IPS-NIHi11 (cell line): Measurements from ENCODE around the gene BTBD7.
A peak's percentile ranks its signal among the peaks of the same experiment; 100 is the strongest.
"Not testable (repeated sequence)": the region's sequence is repeated elsewhere in the genome, so short reads cannot be mapped to it uniquely, and the experiment has no call there.

ENCODE experiments used
- DNase-seq: peaks from one replicate; pipeline ENCODE4 v3.0.0; 2012; ENCODE audit warnings: mixed read lengths, low spot score

Gene BTBD7, protein sequence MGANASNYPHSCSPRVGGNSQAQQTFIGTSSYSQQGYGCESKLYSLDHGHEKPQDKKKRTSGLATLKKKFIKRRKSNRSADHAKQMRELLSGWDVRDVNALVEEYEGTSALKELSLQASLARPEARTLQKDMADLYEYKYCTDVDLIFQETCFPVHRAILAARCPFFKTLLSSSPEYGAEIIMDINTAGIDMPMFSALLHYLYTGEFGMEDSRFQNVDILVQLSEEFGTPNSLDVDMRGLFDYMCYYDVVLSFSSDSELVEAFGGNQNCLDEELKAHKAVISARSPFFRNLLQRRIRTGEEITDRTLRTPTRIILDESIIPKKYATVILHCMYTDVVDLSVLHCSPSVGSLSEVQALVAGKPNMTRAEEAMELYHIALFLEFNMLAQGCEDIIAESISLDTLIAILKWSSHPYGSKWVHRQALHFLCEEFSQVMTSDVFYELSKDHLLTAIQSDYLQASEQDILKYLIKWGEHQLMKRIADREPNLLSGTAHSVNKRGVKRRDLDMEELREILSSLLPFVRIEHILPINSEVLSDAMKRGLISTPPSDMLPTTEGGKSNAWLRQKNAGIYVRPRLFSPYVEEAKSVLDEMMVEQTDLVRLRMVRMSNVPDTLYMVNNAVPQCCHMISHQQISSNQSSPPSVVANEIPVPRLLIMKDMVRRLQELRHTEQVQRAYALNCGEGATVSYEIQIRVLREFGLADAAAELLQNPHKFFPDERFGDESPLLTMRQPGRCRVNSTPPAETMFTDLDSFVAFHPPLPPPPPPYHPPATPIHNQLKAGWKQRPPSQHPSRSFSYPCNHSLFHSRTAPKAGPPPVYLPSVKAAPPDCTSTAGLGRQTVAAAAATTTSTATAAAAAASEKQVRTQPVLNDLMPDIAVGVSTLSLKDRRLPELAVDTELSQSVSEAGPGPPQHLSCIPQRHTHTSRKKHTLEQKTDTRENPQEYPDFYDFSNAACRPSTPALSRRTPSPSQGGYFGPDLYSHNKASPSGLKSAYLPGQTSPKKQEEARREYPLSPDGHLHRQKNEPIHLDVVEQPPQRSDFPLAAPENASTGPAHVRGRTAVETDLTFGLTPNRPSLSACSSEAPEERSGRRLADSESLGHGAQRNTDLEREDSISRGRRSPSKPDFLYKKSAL

DNA sequence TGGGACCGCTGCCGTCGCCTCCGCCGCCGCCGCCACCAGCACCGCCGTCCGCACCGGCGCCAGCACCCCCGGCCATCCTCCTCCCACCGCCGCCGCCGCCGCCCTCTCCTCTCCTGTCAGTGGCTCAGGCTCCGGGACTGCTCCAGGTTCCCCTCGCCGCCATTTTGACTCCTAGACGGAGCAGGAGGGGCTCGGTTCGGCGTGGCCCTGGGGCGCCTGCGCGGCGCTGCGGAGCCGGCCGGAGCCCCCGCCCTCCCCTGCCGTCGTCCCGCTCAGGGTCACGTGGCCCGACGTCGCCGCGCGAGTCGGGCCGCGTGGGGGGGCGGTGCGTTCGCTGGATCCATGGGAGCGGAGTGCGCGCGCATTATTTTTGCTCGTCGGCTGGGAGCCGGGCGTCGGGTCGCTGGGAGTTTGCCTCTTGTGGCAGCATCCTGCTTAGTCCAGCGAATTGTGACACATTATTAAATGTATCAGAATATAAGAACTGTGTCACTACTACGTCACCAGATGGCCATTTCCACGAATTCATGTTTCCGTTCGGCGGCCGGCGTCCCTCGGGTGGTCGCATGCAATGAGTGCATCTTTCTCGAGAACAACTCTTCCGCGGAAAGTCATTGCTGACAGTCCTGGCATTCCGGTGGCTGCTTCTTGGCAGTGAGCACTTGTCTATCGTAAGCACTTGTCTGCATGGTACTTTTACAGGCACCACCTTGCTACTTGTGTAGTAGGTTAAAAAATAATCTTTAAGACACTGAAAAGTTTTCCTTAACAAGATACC lies at the start of gene BTBD7:
Gene BTBD7 (minus strand): TSS at position 184 of the 778 bp plus-strand sequence. CDS start 36,985 bp downstream, outside the sequence.
- peak; percentile 97 for DNase-seq

DNA sequence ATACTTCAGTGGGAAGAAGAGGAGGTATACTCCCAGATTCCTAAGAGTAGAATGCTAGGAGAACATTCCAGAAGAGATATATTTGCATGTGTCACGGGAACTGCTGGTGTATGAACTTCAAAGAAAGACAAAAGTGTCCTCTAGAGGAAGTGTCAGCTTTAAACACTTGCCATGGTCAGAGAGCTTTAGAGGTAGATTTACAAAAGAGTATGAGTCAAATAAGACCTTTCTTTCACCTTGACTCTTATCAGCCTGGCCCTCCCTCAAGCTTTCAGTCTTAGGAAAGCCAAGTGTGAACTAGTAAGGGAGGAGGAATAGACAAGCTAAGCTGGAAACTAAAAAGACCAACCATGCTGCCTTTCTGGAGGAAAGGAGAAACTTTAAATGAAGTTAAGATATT lies 48.8 kb upstream of the BTBD7 start:
- DNase-seq = no peak

DNA sequence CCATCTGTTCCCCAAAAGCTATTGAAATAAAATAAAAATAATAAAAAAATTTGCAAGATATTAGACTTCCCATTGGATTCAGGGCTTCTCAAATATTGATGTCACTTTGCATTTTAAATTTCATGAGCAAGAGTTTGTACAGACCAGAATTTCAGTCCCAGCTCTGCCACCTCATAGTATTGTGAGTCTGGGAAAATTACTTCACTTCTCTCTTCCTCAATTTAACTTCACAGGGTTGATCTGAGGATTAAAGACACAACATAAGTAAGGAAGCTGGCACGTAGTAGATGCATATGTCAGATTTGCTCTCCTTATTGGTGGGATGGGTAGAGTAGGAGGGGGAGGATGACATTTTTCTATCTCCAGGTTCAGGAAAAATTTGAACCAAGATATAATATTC lies 47.0 kb upstream of the BTBD7 start:
- DNase-seq = no peak

DNA sequence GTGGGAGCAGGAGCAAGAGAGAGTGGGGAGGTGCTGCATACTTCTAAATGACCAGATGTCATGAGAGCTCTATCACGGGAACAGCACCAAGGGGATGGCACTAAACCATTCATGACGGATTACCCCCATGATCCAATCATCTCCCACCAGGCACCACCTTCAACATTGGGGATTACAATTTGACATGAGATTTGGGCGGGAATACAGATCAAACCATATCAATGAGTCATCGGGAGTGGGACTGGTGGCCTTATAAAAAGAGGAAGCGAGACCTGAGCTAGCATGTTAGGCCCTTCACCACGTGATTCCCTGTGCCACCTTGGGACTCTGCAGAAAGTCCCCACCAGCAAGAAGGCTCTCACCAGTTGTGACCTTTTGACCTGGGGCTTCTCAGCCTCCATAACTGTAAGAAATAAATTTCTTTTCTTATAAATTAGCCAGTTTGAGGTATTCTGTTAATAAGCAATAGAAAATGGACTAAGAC lies 42.9 kb upstream of the BTBD7 start:
- no peak for DNase-seq

DNA sequence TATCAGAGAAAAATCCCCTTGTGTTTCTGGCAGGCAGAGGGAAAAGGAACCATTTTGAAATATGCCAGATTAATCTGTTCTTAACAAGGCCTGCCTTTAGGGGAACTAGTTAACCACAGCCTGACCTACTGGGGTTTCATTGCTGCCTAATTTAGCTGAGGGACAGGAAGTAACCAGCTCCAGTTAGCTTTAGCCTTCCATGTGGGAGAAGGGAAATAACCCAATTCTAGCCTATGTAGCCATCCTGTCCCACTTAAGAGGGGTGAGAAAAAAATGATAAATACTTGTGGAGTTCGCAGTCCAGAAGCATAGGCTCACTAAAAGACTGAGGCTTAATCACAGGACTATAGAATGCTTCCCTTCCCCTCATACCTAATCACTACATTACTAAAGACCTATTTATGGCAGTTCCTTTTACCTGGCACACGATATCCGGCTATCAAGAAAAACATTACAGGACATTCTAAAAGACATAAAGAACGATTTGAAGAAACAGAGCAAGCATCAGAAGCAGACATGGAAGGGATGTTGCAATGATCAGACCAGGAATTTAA lies 37.0 kb upstream of the BTBD7 start:
- no peak for DNase-seq

DNA sequence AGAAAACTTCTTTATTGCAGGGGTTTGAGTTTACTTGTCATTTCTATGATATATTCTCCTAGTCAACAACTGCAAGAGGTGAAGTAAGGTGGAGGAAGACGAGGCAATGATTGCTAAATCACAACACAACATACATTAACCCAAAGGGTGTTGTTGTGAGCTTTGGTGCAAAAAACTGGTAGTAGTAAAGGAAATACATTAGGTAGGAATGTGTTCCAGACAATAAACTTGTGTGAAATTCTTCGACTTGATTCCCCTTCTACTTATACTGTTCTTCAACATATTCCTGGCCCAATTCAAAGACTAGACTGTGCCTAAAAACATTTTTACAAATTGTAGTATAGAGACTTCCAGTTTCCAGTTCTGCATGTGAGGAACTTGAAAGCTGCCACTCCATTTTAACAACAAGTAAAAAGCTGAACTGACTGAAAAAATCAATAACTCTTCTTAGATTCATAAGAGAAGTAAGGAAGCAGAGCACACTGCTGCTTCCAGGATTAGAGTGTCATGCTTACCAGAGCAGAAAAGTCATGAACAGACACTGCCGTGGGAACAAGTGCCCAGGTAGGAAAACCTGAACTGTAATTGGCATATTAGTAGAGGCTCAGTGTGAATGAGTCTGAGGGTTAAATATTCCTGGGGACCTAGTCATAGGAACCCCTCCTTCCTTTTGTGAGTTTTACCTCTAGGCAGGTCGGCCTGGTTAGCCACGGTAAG lies 36.3 kb upstream of the BTBD7 start:
- DNase-seq = no peak

DNA sequence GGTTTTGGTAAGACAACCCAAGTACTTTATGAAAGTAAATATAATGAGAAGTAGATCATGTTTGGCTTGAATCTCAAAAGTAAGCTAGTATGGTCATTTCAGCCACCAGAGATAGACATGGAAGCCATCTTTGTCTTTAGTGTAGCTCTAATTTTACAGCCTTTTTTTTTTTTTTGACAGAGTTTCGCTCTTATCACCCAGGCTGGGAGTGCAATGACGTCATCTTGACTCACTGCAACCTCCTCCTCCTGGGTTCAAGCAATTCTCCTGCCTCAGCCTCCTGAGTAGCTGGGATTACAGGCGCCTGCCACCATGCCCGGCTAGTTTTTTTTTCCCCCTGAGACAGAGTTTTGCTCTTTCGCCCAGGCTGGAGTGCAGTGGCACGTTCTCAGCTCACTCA lies 22.0 kb upstream of the BTBD7 start:
- not testable (repeated sequence) for DNase-seq

DNA sequence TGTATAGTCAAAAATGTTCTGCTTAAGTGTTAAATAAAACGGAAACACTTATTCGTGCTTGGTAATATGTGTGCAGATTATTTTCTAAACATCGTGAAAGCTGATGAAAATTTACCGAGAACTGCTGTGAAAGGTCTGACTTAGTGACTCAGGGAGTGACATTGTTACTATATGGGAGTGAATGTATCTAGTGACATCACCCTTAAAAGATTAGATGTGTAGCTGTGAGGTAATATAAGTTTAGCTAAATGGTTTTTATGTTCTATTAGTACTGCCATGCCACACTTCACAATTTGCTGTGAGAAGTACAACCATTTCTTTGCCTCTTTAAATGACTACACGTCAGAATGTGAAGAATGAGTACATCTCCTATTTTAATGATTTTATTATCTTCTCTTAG lies 15.5 kb upstream of the BTBD7 start:
- DNase-seq = no peak

DNA sequence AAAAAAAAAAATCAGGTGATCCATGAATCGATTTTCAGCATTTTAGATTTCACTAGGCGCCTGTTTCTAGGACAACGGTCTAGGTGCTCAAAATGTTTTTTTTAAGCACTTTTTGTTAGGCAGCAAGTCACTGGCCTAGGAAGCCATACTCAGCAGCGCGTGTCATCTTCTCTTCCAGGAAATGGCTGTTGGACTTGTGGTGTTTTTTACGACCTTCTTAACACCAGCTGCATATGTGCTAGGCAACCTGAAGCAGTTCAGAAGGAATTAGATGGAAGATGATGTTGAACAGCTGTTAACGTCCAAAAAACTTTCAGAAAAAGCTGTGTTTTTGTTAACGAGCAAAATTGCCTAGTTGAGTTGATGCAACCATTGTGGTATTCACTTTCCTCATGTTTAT lies 15.0 kb upstream of the BTBD7 start:
- DNase-seq = no peak

DNA sequence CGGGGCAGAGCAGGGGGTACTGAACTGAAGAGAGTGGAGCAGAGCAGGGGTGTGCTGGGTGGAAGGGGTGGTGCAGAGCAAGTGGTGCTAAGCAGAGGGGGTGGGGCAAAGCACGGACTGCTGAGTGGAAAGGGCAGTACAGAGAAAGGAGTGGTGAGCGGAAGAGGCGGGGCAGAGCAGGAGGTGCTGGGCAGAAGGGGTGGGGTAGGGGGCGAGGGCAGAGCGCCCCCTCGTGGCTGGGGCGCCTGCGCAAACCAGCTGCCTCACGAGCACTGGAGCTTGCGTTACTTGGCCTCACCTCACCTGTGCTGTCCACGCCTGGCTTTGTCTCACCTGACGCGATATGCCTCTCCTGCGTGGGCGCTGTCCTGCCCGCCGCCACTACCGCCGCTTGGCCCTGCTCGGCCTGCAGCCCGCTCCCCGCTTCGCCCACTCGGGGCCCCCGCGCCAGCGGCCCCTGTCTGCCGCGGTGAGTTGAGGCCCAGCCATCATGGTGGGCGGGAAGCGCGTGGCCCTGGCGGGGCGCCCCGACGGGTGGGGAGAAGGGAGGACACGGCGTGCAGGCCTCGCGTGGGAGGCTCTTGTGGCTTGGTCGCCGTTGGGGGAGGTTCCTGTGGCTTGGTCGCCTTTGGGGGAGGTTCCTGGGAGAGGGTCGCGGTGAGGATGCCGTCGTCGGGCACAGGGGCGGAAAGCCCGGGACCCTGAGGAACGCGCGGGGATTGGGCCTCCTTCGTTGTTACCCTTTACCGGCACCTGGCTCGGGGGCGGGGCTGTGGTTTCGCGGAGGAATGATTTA lies 14.3 kb upstream of the BTBD7 start, which contains the start of gene COX8C:
Gene COX8C (plus strand): TSS at position 257 of the 796 bp plus-strand sequence. CDS start 87 bp downstream, at position 344.
- no peak for DNase-seq

DNA sequence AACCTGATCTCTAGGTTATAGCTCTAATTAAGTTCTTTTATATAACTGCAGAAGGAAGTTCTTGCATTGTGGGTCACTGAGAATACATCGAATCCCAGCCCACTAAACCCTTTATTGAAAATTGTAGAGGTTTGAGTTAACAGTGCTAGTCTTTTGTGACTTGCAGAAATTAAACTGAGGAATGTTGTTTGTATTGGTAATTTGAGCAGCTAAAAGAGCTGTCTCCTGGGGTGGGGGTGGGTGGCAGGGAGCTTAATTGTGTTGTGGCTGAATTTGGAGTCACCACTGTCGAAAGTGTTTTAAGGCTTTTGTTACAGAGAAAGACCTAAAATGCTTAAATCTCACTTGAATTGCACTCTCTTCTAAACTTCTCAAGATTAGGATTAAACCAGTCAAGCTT lies 11.0 kb upstream of the BTBD7 start:
- DNase-seq = peak; percentile 39

DNA sequence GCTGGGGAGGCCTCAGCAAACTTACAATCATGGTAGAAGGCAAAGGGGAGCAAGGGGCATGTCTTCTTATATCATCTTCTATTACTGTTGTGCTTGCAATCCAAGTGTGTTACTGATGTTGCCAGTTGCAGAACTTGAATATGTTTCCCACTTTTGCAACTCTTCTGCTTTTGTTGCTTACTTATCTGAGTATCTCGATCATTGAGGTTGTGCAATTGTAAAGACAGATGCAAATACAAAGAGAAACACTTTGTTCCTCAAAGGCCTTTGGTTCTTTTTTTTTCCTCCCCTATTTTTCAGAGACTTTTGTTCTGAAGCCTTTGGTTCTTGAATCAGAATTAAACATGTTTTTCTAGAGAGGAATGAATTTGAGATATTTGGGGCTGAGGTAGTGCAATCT lies 10.4 kb upstream of the BTBD7 start:
- no peak for DNase-seq

DNA sequence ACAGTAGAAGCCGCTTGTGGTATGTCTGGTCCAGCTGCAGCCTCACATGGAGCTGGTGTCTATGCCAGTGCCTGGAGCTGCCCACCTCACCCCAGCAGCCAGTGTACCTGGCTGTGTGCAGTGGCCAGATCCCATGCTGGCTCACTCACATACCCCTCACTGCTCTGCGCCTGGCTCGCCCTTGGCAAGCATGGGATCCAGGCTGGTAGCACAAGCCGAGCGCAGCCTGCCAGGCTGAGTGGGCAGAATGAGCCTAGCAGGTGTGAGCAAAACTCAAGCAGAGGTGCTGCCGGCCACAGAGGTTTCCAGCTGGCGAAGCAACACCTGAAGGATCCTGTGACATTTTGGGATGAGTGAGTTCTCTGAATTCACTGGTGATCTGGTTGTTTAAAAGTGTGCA lies 5.0 kb upstream of the BTBD7 start:
- no peak for DNase-seq

DNA sequence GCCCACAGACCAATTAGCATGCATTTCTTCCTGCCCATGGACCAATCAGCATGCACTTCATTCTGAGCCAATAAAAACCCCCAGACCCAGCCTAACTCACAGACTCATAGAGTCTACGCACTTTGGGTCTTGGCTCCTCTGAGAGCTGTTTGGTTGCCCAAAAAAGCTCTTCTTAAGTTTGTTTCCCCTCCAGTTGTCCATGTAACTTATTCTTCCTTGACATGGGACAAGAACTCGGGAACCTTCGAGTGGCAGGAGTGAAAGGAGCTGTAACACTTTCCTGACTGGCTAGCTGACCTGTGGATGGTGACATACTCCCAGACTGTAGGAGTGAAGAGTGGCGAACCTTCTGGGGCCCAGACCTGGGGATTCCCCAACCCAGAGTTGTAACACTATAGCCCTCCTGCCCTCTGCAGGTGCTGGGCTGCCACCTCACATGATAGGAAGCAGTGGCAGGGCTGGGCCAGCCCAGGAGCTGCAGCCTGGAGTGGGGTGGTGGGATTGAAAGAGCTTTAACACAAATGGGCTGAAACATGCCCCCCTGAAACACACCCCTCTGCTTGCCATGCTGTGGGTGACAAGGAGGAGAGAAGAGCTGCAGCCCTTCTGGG lies 4.4 kb upstream of the BTBD7 start:
- DNase-seq = no peak

DNA sequence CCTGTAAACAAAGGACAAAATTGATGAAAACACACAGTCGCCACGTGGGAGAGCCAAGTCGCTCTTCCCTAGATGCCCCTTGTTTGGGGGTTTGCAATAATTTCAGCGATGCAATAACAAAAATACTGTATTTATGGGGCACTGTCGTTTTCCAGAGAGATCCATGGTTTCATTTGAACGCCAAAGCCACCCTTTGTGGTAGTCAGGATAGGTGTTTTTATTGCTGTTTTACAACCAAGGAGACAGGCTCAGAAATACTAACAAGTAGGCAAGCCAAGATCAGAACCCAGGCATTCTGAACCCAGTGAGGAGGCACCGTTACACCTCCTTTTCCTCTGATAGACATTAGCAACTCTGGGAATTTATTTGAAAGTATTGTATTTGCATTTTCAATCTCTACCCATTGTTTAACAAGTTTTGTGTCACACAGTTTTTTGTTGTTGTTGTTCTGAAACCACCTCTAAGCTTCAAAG lies 831 bp upstream of the BTBD7 start:
- no peak for DNase-seq

DNA sequence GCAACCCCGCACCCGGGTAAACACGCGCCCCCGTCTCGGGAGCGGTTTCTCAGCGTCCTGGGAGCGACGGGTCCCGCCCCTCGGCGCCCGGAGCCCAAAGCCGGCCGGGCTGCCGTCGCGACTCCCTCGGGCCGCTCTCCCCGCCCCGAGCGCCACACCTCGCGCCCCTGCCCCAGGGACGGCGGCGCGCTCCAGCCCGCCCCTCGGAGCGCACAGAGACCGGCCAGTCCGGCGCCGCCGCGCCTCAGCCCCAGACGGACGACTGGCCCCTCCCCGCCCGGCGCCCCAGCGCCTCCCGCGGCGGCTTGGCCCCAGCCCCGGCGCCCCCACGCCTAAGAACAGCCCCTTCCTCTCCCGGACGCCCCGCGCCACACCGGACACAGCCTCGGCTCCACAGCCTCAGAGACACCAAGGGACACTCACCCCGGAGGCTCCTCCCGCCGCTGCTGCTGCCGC lies 411 bp downstream of the BTBD7 start:
- DNase-seq = peak; percentile 85

DNA sequence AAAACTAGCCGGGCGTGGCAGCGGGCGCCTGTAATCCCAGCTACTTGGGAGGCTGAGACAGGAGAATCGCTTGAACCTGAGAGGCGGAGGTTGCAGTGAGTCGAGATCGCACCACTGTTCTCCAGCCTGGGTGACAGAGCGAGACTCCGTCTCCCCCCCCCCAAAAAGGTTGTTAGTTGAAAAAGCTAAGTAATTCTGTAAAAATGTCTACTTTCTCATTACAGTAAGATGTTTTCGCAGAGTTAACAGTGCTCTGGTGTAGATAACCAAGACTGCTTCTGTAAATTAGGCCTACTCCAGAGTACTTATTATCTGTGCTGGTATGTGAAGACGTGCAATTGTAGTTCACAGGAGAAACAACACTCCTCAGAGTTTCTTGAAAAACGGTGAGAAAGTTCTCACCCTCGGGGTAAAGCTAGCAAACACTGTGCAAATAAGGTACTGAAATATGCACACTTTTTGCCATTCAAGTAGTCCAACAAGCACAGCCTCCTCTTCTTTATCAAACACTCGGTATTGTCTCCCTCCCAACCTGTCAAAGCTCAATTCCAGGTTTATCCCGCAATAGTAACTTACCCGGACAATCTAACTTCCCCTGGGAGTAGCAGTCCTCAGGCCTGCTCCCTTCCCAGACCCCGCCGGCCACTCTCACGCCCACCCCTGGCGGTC lies 974 bp downstream of the BTBD7 start:
- DNase-seq = no peak

DNA sequence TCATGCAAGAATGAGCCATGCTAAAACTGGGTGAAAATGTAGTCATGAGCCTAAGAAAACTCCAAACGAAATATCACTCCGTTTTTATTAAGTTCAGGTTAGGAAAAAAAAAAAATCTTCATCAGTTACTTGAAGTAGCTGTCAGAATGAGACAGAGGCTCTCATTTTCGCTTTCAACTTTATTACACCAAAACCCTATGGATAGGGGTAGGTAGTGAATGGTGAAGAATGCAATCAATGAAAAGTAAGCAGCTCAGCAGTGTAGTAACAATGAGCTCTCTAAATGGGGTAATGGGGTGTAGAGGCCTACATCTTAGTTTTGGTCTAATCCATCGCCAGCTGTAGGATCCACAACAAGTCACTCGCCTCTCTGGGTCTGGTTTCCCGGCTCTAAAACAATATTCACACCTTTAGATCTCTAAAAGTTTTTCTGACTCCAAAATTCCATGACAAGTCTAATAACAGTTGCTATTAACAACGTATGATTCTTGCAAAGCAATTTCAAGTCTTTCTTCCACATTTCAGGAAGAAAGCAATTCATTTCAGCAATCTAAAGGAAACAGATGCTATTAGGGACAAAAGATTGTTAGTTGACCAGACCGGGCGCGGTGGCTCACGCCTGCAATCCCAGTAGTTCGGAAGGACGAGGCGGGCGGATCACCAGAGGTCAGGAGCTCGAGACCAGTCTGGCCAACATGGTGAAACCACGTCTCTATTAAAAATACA lies 1.7 kb downstream of the BTBD7 start:
- no peak for DNase-seq
